ENCODE results near the gene AHNAK. TPM values are rescaled to one million over a fixed set of nuclear protein-coding genes. Genes with fewer than 3 reads are reported as not detected.

Gene AHNAK
- total RNA-seq, 2 experiments from 2014 or later: 0.21 to 0.28 TPM

GRCh38 chr11:62459080-62459479, 87.5 kb downstream of the AHNAK start:
- TF ChIP-seq CTCF (conservative IDR thresholded peaks at IDR 0.05; ENCODE audit: low read length) (no peak), EZH2phosphoT487 (IDR thresholded peaks at IDR 0.05; ENCODE audit: borderline replicate concordance, low read depth, low read length) (no peak)
- Histone ChIP-seq H3K9me2 (ENCODE audit: insufficient read depth, low read length) (no peaks in the 10 kb centered on the region), H3K36me3 (ENCODE audit: insufficient read depth, low read length) (no peaks in the 10 kb centered on the region), H4K20me1 (ENCODE audit: insufficient read depth, low read length) (no peaks in the 10 kb centered on the region), H3K4me3 (ENCODE audit: low read depth, low read length, poor library complexity, severe bottlenecking) (no peak overlapping the region), H3K9me3 (ENCODE audit: low read length) (no peaks in the 10 kb centered on the region), H3K27ac (ENCODE audit: low read depth, low read length, poor library complexity, severe bottlenecking) (no peak overlapping the region), H3K4me2 (ENCODE audit: low read length) (no peak overlapping the region), H3K4me1 (ENCODE audit: insufficient read depth, low read length, poor library complexity, severe bottlenecking) (peaks cover 1% of the 10 kb centered on the region), H3K79me2 (ENCODE audit: insufficient read depth, low read depth, low read length) (no peaks in the 10 kb centered on the region), H2AFZ (ENCODE audit: low read length) (no peak overlapping the region)
- intact Hi-C loops (cut with micrococcal nuclease; ENCODE audit: unreplicated experiment): no loop called here
- POLR2A ChIA-PET: no interaction called here
- BruUV-seq (replicated peaks): no TSS peak
- CTCF ChIA-PET (ENCODE audit: unreplicated experiment): interaction anchor here (1.2 kb wide), 1 partner anchor 36 kb away, joined by 3 read pairs; no protein-coding TSS in a partner anchor
- DNase-seq (ENCODE audit: low spot score): no peak

- no peak overlapping the region for H3K27ac ChIP-seq (ENCODE audit: low read depth, low read length, poor library complexity, severe bottlenecking)
- POLR2A ChIA-PET: interaction anchor here (0.5 kb wide), 1 partner anchor 1727 kb away, joined by 3 read pairs; no protein-coding TSS in a partner anchor
These were observed 88.2 kb downstream of the AHNAK start for GRCh38 chr11:62458212-62459002.

More at GRCh38 chr11:62458212-62459002, 88.2 kb downstream of the AHNAK start:
- CTCF ChIA-PET (ENCODE audit: unreplicated experiment): interaction anchor here (1.2 kb wide), 1 partner anchor 35 kb away, joined by 3 read pairs; no protein-coding TSS in a partner anchor
- DNase-seq (ENCODE audit: low spot score): no peak
- H3K36me3 ChIP-seq (ENCODE audit: insufficient read depth, low read length): no peaks in the 10 kb centered on the region
- H3K4me2 ChIP-seq (ENCODE audit: low read length): no peak overlapping the region
- no peaks in the 10 kb centered on the region for H3K4me1 ChIP-seq (ENCODE audit: insufficient read depth, low read length, poor library complexity, severe bottlenecking)
- intact Hi-C loops (cut with micrococcal nuclease; ENCODE audit: unreplicated experiment): no loop called here
- H3K9me2 ChIP-seq (ENCODE audit: insufficient read depth, low read length): no peaks in the 10 kb centered on the region
- H4K20me1 ChIP-seq (ENCODE audit: insufficient read depth, low read length): no peaks in the 10 kb centered on the region
- no peaks in the 10 kb centered on the region for H3K9me3 ChIP-seq (ENCODE audit: low read length)
- BruUV-seq (replicated peaks): no TSS peak
- H3K79me2 ChIP-seq (ENCODE audit: insufficient read depth, low read depth, low read length): no peaks in the 10 kb centered on the region
- H2AFZ ChIP-seq (ENCODE audit: low read length): no peak overlapping the region
- TF ChIP-seq CTCF (conservative IDR thresholded peaks at IDR 0.05; ENCODE audit: low read length) (no peak), EZH2phosphoT487 (IDR thresholded peaks at IDR 0.05; ENCODE audit: borderline replicate concordance, low read depth, low read length) (no peak)
- H3K4me3 ChIP-seq (ENCODE audit: low read depth, low read length, poor library complexity, severe bottlenecking): no peak overlapping the region

All from OCI-LY7 (cell line).